Measurements from ENCODE around the gene GPS1. TPM values are rescaled to one million over a fixed set of nuclear protein-coding genes. Genes with fewer than 3 reads are reported as not detected.

Gene GPS1
- polyA plus RNA-seq, 1 donor, result 97.1 TPM

DNA sequence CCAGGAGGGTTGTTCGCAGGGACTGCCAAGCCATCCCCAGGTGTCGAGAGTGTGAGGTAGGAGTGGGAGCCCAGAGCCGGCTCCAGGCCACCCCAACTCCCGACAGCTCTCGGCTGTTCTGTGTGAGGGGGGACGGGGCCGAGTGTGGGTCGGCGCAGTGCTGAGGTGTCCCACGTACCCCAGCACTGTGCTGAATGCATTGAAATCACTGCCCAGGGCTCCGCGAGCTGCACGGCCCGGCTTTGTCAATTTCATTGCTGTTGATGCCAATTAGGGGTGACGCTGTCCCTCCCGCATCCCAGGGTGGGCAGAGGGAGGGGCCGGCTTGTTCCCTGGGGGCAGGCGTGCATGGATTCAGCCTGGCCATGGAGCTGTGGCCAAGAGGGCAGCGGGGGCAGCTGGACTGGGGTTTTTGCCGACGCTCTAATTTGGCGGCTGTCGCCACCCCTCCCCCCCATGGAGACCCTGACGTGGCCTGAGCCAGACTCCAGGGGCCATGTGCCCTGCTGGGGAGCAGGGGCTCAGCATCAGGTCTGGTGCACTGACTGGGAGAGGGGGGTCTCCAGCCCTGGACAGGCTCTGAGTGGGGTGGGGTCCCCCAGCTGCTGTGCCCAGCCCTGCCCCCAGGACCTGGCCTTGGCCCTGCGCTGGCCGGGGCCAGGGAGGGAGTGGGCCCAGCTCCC lies 43.3 kb upstream of the GPS1 start:
- no CpG with 5 or more reads among the region's 26 CpGs for WGBS (ENCODE audit: insufficient coverage, low lambda C conversion rate)
- H3K4me1 ChIP-seq (ENCODE audit: control insufficient read depth, insufficient read depth, low read length), result peaks cover 4% of the 10 kb centered on the region

DNA sequence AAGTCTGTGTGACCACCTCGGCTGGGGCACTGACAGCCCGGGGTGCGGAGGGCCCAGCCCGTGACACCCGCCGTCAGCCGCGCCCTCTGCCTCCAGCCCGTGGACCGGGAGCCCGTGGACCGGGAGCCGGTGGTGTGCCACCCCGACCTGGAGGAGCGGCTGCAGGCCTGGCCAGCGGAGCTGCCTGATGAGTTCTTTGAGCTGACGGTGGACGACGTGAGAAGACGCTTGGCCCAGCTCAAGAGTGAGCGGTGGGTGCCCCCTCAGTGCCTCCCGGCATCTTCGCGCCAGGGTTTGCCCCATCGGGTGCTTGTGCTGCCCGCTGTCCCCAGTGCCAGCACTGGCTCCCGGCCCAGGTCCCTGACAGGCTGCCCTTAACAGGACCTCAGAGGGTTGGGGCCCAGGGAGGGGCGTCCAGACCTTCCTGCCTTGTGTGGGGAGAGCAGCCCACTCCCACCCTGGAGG lies 42.7 kb upstream of the GPS1 start:
- Histone ChIP-seq H3K36me3 (ENCODE audit: control insufficient read depth, insufficient read depth, low read length) (peaks cover 23% of the 10 kb centered on the region), H3K27ac (ENCODE audit: low read length) (no peak overlapping the region), H3K9me3 (ENCODE audit: control insufficient read depth, low read depth, low read length) (no peaks in the 10 kb centered on the region), H3K4me3 (ENCODE audit: low read length) (no peak overlapping the region), H3K4me1 (ENCODE audit: control insufficient read depth, insufficient read depth, low read length) (no peaks in the 10 kb centered on the region), H3K27me3 (ENCODE audit: control insufficient read depth, insufficient read depth, low read length) (no peaks in the 10 kb centered on the region)
- no peak for DNase-seq
- no CpG with 5 or more reads among the region's 28 CpGs for WGBS (ENCODE audit: insufficient coverage, low lambda C conversion rate)

More for the DNA sequence above, 43.3 kb upstream of the GPS1 start:
- peaks cover 23% of the 10 kb centered on the region for H3K36me3 ChIP-seq (ENCODE audit: control insufficient read depth, insufficient read depth, low read length)
- no peak for DNase-seq
- no peaks in the 10 kb centered on the region for H3K27me3 ChIP-seq (ENCODE audit: control insufficient read depth, insufficient read depth, low read length)
- no peak overlapping the region for H3K27ac ChIP-seq (ENCODE audit: low read length)
- no peak overlapping the region for H3K4me3 ChIP-seq (ENCODE audit: low read length)
- no peaks in the 10 kb centered on the region for H3K9me3 ChIP-seq (ENCODE audit: control insufficient read depth, low read depth, low read length)

GRCh38 chr17:82009413-82009812 lies 42.3 kb upstream of the GPS1 start:
- WGBS (ENCODE audit: insufficient coverage, low lambda C conversion rate), result no CpG with 5 or more reads among the region's 15 CpGs
- Histone ChIP-seq H3K4me1 (ENCODE audit: control insufficient read depth, insufficient read depth, low read length) (no peaks in the 10 kb centered on the region), H3K36me3 (ENCODE audit: control insufficient read depth, insufficient read depth, low read length) (peaks cover 23% of the 10 kb centered on the region)

DNA sequence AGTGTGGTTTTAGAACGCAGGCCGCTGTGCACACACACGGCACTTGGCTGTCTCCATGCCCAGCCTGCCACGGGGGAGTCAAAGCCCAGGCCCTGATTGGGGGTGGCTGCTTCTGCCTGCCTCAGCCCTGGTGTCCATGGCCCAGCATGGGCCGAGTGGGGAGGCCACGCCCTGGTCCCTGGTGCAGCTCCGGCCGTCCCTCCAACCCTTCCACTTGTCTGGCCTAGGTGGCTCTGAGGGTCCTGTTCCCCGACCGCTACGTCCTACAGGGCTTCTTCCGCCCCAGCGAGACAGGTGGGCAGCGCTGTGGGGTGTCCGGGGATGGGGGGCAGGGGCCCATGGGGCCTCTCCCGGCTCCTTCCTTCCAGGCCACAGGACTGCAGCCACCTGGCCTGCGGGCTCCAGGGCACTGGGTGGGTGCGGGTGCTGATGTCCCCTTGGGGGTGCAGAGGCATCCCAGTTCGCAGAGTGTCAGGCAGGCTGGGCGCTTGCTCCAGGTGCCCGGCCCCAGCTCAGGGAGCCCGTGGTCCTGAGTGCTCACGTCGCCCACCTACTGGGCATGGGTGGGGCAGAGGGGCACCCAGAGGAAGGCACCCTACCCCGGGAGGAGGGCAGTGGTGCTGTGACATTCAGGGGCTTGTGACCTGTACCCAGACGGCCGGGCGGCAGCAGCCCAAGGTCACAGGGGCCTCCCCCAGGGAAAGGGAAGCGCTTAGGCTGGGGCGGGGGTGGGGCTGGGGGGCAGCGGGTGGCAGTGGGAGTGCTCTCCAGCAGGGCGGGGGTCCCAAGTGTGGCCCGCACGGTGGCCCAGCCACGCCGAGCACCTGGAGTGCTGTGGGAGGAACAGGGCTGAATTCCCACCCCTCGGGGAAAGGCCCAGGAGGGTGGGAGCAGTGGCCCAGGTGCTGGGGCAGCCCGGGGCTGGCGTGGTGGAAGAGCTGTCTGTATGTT lies 40.8 kb upstream of the GPS1 start:
- no peaks in the 10 kb centered on the region for H3K4me1 ChIP-seq (ENCODE audit: control insufficient read depth, insufficient read depth, low read length)
- H3K4me3 ChIP-seq (ENCODE audit: low read length), result no peak overlapping the region
- no peak for DNase-seq
- WGBS (ENCODE audit: insufficient coverage, low lambda C conversion rate), result no CpG with 5 or more reads among the region's 39 CpGs
- H3K27me3 ChIP-seq (ENCODE audit: control insufficient read depth, insufficient read depth, low read length), result no peaks in the 10 kb centered on the region
- no peak overlapping the region for H3K27ac ChIP-seq (ENCODE audit: low read length)
- peaks cover 23% of the 10 kb centered on the region for H3K36me3 ChIP-seq (ENCODE audit: control insufficient read depth, insufficient read depth, low read length)
- no peaks in the 10 kb centered on the region for H3K9me3 ChIP-seq (ENCODE audit: control insufficient read depth, low read depth, low read length)

More at GRCh38 chr17:82009413-82009812, 42.3 kb upstream of the GPS1 start:
- Histone ChIP-seq H3K27ac (ENCODE audit: low read length) (no peak overlapping the region), H3K4me3 (ENCODE audit: low read length) (no peak overlapping the region), H3K27me3 (ENCODE audit: control insufficient read depth, insufficient read depth, low read length) (no peaks in the 10 kb centered on the region), H3K9me3 (ENCODE audit: control insufficient read depth, low read depth, low read length) (no peaks in the 10 kb centered on the region)
- no peak for DNase-seq

DNA sequence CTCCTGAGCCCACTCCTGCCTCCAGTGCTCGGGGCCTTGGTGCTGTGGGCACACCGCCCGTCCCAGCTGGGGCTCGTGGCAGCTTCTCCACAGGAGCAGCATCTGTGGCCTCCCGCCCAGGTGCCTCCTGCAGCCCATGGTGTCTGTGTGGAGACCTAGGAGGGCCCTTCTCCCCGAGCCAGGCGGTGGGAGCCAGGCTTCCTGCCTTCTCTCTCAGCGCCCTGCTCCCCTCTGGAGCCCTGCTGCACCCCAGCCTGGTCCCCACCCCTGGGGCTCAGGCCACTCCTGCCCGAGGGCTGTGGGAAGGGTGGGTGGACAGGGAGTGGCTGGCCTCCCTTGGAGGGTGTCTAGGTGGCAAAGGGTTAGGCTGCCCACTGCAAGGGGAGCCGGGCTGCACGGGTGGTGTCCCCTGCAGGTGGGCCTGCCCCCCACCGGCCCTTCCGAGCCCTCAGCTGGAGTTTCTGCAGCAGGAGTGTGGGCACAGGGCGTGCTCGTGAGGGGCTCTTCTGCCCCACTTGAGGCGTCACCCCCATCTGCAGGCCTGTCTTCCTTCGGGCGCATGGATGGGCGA lies 40.0 kb upstream of the GPS1 start:
- H3K9me3 ChIP-seq (ENCODE audit: control insufficient read depth, low read depth, low read length), result no peaks in the 10 kb centered on the region
- H3K4me1 ChIP-seq (ENCODE audit: control insufficient read depth, insufficient read depth, low read length), result no peaks in the 10 kb centered on the region
- H3K36me3 ChIP-seq (ENCODE audit: control insufficient read depth, insufficient read depth, low read length), result peaks cover 23% of the 10 kb centered on the region
- WGBS (ENCODE audit: insufficient coverage, low lambda C conversion rate), result no CpG with 5 or more reads among the region's 19 CpGs
- no peak for DNase-seq
- no peaks in the 10 kb centered on the region for H3K27me3 ChIP-seq (ENCODE audit: control insufficient read depth, insufficient read depth, low read length)
- no peak overlapping the region for H3K27ac ChIP-seq (ENCODE audit: low read length)
- H3K4me3 ChIP-seq (ENCODE audit: low read length), result no peak overlapping the region

DNA sequence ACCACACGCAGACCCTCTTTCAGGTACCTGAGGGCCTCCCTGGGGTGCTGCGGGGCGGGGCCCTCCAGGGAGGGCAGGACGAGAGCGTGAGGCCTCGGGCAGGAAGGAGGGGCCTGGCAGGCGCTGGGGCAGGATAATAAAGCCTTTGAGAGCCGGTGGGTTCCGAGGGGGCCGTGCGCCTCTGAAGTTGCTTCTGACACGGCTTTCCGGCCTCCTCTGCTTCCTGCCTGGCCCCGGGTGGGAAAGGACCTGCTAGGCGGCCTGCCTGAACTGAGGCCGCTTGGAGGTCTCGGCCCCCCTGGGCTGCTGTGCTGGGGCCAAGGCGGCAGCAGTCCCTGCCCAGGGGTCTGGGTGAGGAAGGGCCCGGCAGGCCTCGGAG lies 39.4 kb upstream of the GPS1 start:
- no peak for DNase-seq
- Histone ChIP-seq H3K4me3 (ENCODE audit: low read length) (no peak overlapping the region), H3K27me3 (ENCODE audit: control insufficient read depth, insufficient read depth, low read length) (no peaks in the 10 kb centered on the region), H3K27ac (ENCODE audit: low read length) (no peak overlapping the region), H3K9me3 (ENCODE audit: control insufficient read depth, low read depth, low read length) (no peaks in the 10 kb centered on the region), H3K36me3 (ENCODE audit: control insufficient read depth, insufficient read depth, low read length) (peaks cover 23% of the 10 kb centered on the region), H3K4me1 (ENCODE audit: control insufficient read depth, insufficient read depth, low read length) (no peaks in the 10 kb centered on the region)
- WGBS (ENCODE audit: insufficient coverage, low lambda C conversion rate), result no CpG with 5 or more reads among the region's 20 CpGs

DNA sequence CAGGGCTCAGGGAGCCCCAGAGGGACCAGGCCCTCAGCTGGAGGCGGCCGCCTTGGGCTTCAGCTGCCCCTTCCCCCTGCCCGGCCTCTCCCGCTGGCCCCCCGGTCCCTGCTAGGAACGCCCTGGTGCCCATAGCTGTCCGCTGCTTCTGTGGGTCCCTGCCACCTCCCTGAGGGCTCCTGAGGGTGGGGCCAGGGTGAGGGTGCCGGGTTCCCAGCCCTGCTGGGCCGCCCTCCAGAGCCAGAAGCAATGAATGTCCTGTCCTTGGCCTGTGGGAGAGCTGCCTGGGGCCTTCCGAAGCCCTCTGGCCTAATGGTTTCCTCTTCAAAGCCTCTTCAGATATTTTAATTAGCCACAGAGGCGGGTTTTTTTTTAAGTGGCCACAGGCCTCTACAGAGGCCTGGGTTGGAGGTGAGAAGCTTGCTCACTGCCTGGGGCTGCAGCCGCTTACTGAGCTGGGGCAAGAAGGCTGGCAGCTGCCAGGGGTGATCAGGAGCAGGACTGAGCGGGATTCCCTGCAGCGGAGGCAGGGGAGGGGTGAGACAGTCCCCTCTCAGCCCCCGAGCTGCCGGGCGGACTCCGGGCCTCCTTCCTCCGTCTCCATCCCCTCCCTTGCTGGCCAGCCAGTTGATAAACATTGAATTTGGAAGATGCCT lies 38.9 kb upstream of the GPS1 start:
- Histone ChIP-seq H3K4me3 (ENCODE audit: low read length) (no peak overlapping the region), H3K9me3 (ENCODE audit: control insufficient read depth, low read depth, low read length) (no peaks in the 10 kb centered on the region), H3K27me3 (ENCODE audit: control insufficient read depth, insufficient read depth, low read length) (no peaks in the 10 kb centered on the region), H3K4me1 (ENCODE audit: control insufficient read depth, insufficient read depth, low read length) (no peaks in the 10 kb centered on the region), H3K27ac (ENCODE audit: low read length) (no peak overlapping the region), H3K36me3 (ENCODE audit: control insufficient read depth, insufficient read depth, low read length) (peaks cover 24% of the 10 kb centered on the region)
- no CpG with 5 or more reads among the region's 19 CpGs for WGBS (ENCODE audit: insufficient coverage, low lambda C conversion rate)
- no peak for DNase-seq

DNA sequence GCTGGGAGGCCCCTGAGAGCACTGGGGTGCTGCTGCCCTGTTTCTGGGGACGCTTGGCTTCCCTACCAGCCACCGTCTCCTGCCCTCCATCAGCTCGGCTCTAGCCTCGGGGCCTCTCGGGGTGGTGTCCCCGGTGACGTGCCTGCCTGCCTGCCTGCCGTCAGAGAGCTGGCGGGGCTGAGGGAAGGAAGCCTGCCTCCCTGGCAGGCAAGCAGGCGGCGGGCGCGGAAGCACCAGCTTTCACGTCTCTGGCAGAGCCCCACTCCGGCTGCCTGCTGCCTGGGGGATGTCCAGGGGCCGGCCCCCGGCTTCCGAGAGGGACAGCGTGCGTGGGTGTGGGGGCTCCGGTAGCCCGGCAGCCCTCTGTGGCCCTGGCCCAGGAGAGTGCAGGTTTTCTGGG lies 38.4 kb upstream of the GPS1 start:
- Histone ChIP-seq H3K36me3 (ENCODE audit: control insufficient read depth, insufficient read depth, low read length) (peaks cover 30% of the 10 kb centered on the region), H3K4me3 (ENCODE audit: low read length) (no peak overlapping the region), H3K4me1 (ENCODE audit: control insufficient read depth, insufficient read depth, low read length) (no peaks in the 10 kb centered on the region), H3K27ac (ENCODE audit: low read length) (no peak overlapping the region), H3K9me3 (ENCODE audit: control insufficient read depth, low read depth, low read length) (no peaks in the 10 kb centered on the region), H3K27me3 (ENCODE audit: control insufficient read depth, insufficient read depth, low read length) (no peaks in the 10 kb centered on the region)
- no CpG with 5 or more reads among the region's 22 CpGs for WGBS (ENCODE audit: insufficient coverage, low lambda C conversion rate)
- DNase-seq, result no peak

- Histone ChIP-seq H3K36me3 (ENCODE audit: control insufficient read depth, insufficient read depth, low read length) (peaks cover 34% of the 10 kb centered on the region), H3K27me3 (ENCODE audit: control insufficient read depth, insufficient read depth, low read length) (no peaks in the 10 kb centered on the region), H3K4me3 (ENCODE audit: low read length) (no peak overlapping the region), H3K4me1 (ENCODE audit: control insufficient read depth, insufficient read depth, low read length) (no peaks in the 10 kb centered on the region), H3K9me3 (ENCODE audit: control insufficient read depth, low read depth, low read length) (no peaks in the 10 kb centered on the region), H3K27ac (ENCODE audit: low read length) (no peak overlapping the region)
- no CpG with 5 or more reads among the region's 16 CpGs for WGBS (ENCODE audit: insufficient coverage, low lambda C conversion rate)
- no peak for DNase-seq
These were observed 37.9 kb upstream of the GPS1 start for GRCh38 chr17:82013772-82014321.

DNA sequence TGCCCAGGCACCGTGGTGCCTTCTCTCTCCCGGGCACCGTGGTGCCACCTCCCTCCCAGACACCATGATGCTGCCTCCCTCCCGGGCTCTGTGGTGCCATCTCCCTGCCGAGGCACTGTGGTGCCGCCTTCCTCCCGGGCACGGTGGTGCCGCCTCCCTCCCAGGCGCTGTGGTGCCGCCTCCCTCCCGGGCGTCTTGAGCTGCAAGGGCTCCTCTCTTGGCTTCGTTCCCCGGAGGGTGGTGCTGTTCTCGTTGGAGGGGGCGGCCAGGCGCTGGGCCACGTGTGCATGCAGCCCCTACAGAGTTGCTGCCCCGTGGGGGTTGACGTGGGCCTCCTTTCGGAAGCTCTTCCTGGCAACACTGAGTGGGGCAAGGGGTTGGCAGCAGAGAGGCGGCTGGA lies 37.3 kb upstream of the GPS1 start:
- no peaks in the 10 kb centered on the region for H3K27me3 ChIP-seq (ENCODE audit: control insufficient read depth, insufficient read depth, low read length)
- H3K4me1 ChIP-seq (ENCODE audit: control insufficient read depth, insufficient read depth, low read length), result no peaks in the 10 kb centered on the region
- no peak for DNase-seq
- H3K4me3 ChIP-seq (ENCODE audit: low read length), result no peak overlapping the region
- H3K9me3 ChIP-seq (ENCODE audit: control insufficient read depth, low read depth, low read length), result no peaks in the 10 kb centered on the region
- no peak overlapping the region for H3K27ac ChIP-seq (ENCODE audit: low read length)
- peaks cover 34% of the 10 kb centered on the region for H3K36me3 ChIP-seq (ENCODE audit: control insufficient read depth, insufficient read depth, low read length)
- WGBS (ENCODE audit: insufficient coverage, low lambda C conversion rate), result no CpG with 5 or more reads among the region's 23 CpGs

All from large intestine (tissue), 3 donors.